Liver (tissue), 3 donors: ENCODE data around the gene ZNF532.

Experiments used
- ATF3 ChIP-seq: IDR thresholded peaks from 2 replicates; pipeline ENCODE4 v1.6.1; 2016; ENCODE audit warnings: antibody characterized with exemption
- CTCF ChIP-seq: fragments of 150-350 bp; IDR thresholded peaks from 2 replicates; pipeline ENCODE4 v1.5.1; 2017; ENCODE audit warnings: improper control_type of control experiment, low read depth, low read length; ENCODE audit not compliant: missing input control
- EGR1 ChIP-seq, 2 donors: IDR thresholded peaks; 2 replicates each; pipeline ENCODE4 v1.6.1; 2016 to 2018; ENCODE audit warnings: antibody characterized with exemption in 2 of 2, low read depth in 2 of 2
- HNF4A ChIP-seq, 2 donors: conservative IDR thresholded peaks; 2 replicates each; pipeline ENCODE4 v1.6.1; 2016; ENCODE audit warnings: antibody characterized with exemption in 2 of 2, mild to moderate bottlenecking in 2 of 2
- JUND ChIP-seq, 2 donors: IDR thresholded peaks; 2 replicates each; pipeline ENCODE4 v1.6.1; 2016; ENCODE audit warnings: antibody characterized with exemption in 2 of 2
- RAD21 ChIP-seq, 2 donors: IDR thresholded peaks; 2 replicates each; pipeline ENCODE4 v1.6.1; 2016; ENCODE audit warnings: antibody characterized with exemption in 2 of 2, mild to moderate bottlenecking in 2 of 2
- REST ChIP-seq: IDR thresholded peaks from 2 replicates; pipeline ENCODE4 v1.6.1; 2016; ENCODE audit warnings: antibody characterized with exemption, mild to moderate bottlenecking
- YY1 ChIP-seq: IDR thresholded peaks from 2 replicates; pipeline ENCODE4 v1.6.1; 2016; ENCODE audit warnings: antibody characterized with exemption, mild to moderate bottlenecking
- donor health status: healthy.
- donor health status: healthy.

- TF ChIP-seq CTCF = no peak
- TF ChIP-seq YY1 = no peak
- TF ChIP-seq REST = no peak
- no peak for TF ChIP-seq ATF3
- no peak for TF ChIP-seq JUND (IDR thresholded peaks at IDR 0.05)
- no peak for TF ChIP-seq HNF4A (conservative IDR thresholded peaks at IDR 0.05)
- no peak for TF ChIP-seq RAD21 (IDR thresholded peaks at IDR 0.05)
- no peak for TF ChIP-seq EGR1 (IDR thresholded peaks at IDR 0.05; ENCODE audit: low read depth in 2 of 2)
These were observed 32.2 kb downstream of the ZNF532 start for GRCh38 chr18:58896734-58897508.
